Measurements from ENCODE around the gene BAZ2B.

Gene BAZ2B

GRCh38 chr2:159438720-159439353 lies 177.5 kb downstream of the BAZ2B start:
- no peak for DNase-seq (ENCODE audit: extremely low spot score)
- ChIA-PET POLR2A (no interaction called here), CTCF (no interaction called here)
- TF ChIP-seq HDGF (IDR thresholded peaks at IDR 0.05; ENCODE audit: borderline replicate concordance) (no peak), TARDBP (IDR thresholded peaks at IDR 0.05) (no peak), L3MBTL2 (conservative IDR thresholded peaks at IDR 0.05) (no peak), ELF4 (IDR thresholded peaks at IDR 0.05) (no peak), ARNT (IDR thresholded peaks at IDR 0.05) (no peak), SP1 (IDR thresholded peaks at IDR 0.05) (no peak), SUZ12 (IDR thresholded peaks at IDR 0.05) (no peak), NFRKB (IDR thresholded peaks at IDR 0.05) (no peak), CTBP1 (IDR thresholded peaks at IDR 0.05; ENCODE audit: borderline replicate concordance) (no peak), LEF1 (IDR thresholded peaks at IDR 0.05; ENCODE audit: borderline replicate concordance) (no peak), FOXK2 (IDR thresholded peaks at IDR 0.05) (no peak), FOXA1 (IDR thresholded peaks at IDR 0.05) (no peak), BHLHE40 (IDR thresholded peaks at IDR 0.05; ENCODE audit: borderline replicate concordance) (no peak), ZNF384 (IDR thresholded peaks at IDR 0.05) (no peak)
- TF ChIP-seq, protein P1, sequence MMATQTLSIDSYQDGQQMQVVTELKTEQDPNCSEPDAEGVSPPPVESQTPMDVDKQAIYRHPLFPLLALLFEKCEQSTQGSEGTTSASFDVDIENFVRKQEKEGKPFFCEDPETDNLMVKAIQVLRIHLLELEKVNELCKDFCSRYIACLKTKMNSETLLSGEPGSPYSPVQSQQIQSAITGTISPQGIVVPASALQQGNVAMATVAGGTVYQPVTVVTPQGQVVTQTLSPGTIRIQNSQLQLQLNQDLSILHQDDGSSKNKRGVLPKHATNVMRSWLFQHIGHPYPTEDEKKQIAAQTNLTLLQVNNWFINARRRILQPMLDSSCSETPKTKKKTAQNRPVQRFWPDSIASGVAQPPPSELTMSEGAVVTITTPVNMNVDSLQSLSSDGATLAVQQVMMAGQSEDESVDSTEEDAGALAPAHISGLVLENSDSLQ (IDR thresholded peaks at IDR 0.05) = no peak

GRCh38 chr2:159438284-159438683 lies 178.1 kb downstream of the BAZ2B start:
- POLR2A ChIA-PET = no interaction called here
- CTCF ChIA-PET = no interaction called here
- no peak for DNase-seq (ENCODE audit: extremely low spot score)
- TF ChIP-seq ELF4 (IDR thresholded peaks at IDR 0.05) (no peak), FOXA1 (IDR thresholded peaks at IDR 0.05) (no peak), SP1 (IDR thresholded peaks at IDR 0.05) (no peak), NFRKB (IDR thresholded peaks at IDR 0.05) (no peak), TARDBP (IDR thresholded peaks at IDR 0.05) (no peak), FOXM1 (IDR thresholded peaks at IDR 0.05; ENCODE audit: borderline replicate concordance) (no peak), L3MBTL2 (conservative IDR thresholded peaks at IDR 0.05) (no peak), ARNT (IDR thresholded peaks at IDR 0.05) (no peak), BHLHE40 (IDR thresholded peaks at IDR 0.05; ENCODE audit: borderline replicate concordance) (no peak), CTBP1 (IDR thresholded peaks at IDR 0.05; ENCODE audit: borderline replicate concordance) (no peak), HDGF (IDR thresholded peaks at IDR 0.05; ENCODE audit: borderline replicate concordance) (no peak), LEF1 (IDR thresholded peaks at IDR 0.05; ENCODE audit: borderline replicate concordance) (no peak), SUZ12 (IDR thresholded peaks at IDR 0.05) (no peak)
- TF ChIP-seq, protein P1 (IDR thresholded peaks at IDR 0.05) = no peak

- CTCF ChIA-PET = interaction anchor here (0.7 kb wide), 1 partner anchor 823 kb away, joined by 7 read pairs; no protein-coding TSS in a partner anchor
- no peak for TF ChIP-seq L3MBTL2 (conservative IDR thresholded peaks at IDR 0.05)
- TF ChIP-seq NFRKB (IDR thresholded peaks at IDR 0.05) = no peak
- TF ChIP-seq FOXA1 (IDR thresholded peaks at IDR 0.05) = no peak
- TF ChIP-seq FOXK2 (IDR thresholded peaks at IDR 0.05) = no peak
- TF ChIP-seq, protein P1 (IDR thresholded peaks at IDR 0.05) = no peak
- no peak for TF ChIP-seq SP1 (IDR thresholded peaks at IDR 0.05)
- no peak for TF ChIP-seq LEF1 (IDR thresholded peaks at IDR 0.05; ENCODE audit: borderline replicate concordance)
- no peak for TF ChIP-seq ELF4 (IDR thresholded peaks at IDR 0.05)
- TF ChIP-seq SUZ12 (IDR thresholded peaks at IDR 0.05) = no peak
- no peak for TF ChIP-seq CTBP1 (IDR thresholded peaks at IDR 0.05; ENCODE audit: borderline replicate concordance)
- no peak for TF ChIP-seq ZNF384 (IDR thresholded peaks at IDR 0.05)
- POLR2A ChIA-PET = no interaction called here
- DNase-seq (ENCODE audit: extremely low spot score) = no peak
These were observed 183.7 kb downstream of the BAZ2B start for GRCh38 chr2:159432610-159433009.

GRCh38 chr2:159427048-159427447 lies 189.3 kb downstream of the BAZ2B start:
- CTCF ChIA-PET = no interaction called here
- TF ChIP-seq FOXK2 (IDR thresholded peaks at IDR 0.05) = no peak
- TF ChIP-seq ELF4 (IDR thresholded peaks at IDR 0.05) = no peak
- no peak for TF ChIP-seq NFRKB (IDR thresholded peaks at IDR 0.05)
- TF ChIP-seq CTBP1 (IDR thresholded peaks at IDR 0.05; ENCODE audit: borderline replicate concordance) = no peak
- TF ChIP-seq FOXM1 (IDR thresholded peaks at IDR 0.05; ENCODE audit: borderline replicate concordance) = no peak
- TF ChIP-seq ZNF384 (IDR thresholded peaks at IDR 0.05) = no peak
- no peak for TF ChIP-seq SUZ12 (IDR thresholded peaks at IDR 0.05)
- no peak for TF ChIP-seq BHLHE40 (IDR thresholded peaks at IDR 0.05; ENCODE audit: borderline replicate concordance)
- TF ChIP-seq, protein P1 (IDR thresholded peaks at IDR 0.05) = no peak
- no peak for TF ChIP-seq HDGF (IDR thresholded peaks at IDR 0.05; ENCODE audit: borderline replicate concordance)
- no peak for TF ChIP-seq TARDBP (IDR thresholded peaks at IDR 0.05)
- no peak for TF ChIP-seq L3MBTL2 (conservative IDR thresholded peaks at IDR 0.05)
- no peak for TF ChIP-seq SP1 (IDR thresholded peaks at IDR 0.05)
- no peak for TF ChIP-seq LEF1 (IDR thresholded peaks at IDR 0.05; ENCODE audit: borderline replicate concordance)
- POLR2A ChIA-PET = no interaction called here
- DNase-seq (ENCODE audit: extremely low spot score) = no peak

DNA sequence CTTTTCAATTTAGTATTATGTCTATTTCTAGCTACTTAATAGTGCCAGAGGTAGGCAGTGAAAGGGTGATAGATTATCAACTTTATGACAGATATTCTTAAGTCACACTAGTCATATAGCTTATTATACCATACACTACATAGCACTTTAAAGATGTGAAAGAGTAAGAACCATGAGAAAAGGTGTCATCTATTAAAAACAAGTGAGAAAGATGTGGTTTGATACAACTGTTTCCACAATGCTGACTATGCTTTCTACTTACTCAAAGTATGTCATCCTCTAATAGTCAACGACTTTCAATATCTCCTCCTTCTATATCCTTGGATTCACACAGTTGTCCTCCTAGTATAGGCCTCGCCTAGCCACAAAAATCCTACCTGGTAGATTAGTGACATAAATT lies 196.9 kb downstream of the BAZ2B start:
- TF ChIP-seq BHLHE40 (IDR thresholded peaks at IDR 0.05; ENCODE audit: borderline replicate concordance) (no peak), ARNT (IDR thresholded peaks at IDR 0.05) (no peak), ZNF384 (IDR thresholded peaks at IDR 0.05) (no peak), TARDBP (IDR thresholded peaks at IDR 0.05) (no peak), LEF1 (IDR thresholded peaks at IDR 0.05; ENCODE audit: borderline replicate concordance) (no peak), ELF4 (IDR thresholded peaks at IDR 0.05) (no peak), FOXA1 (IDR thresholded peaks at IDR 0.05) (no peak), FOXK2 (IDR thresholded peaks at IDR 0.05) (no peak), NFRKB (IDR thresholded peaks at IDR 0.05) (no peak), CTBP1 (IDR thresholded peaks at IDR 0.05; ENCODE audit: borderline replicate concordance) (no peak)
- TF ChIP-seq, protein P1 (IDR thresholded peaks at IDR 0.05) = no peak
- ChIA-PET POLR2A (no interaction called here), CTCF (no interaction called here)
- no peak for DNase-seq (ENCODE audit: extremely low spot score)
